WTC11 (cell line): ENCODE measurements around the gene HPSE2.

ENCODE experiments used
- CREB1 ChIP-seq: sonication (generic); formaldehyde crosslinking; IDR thresholded peaks from 2 replicates; pipeline ENCODE4 v1.8.0; 2023; ENCODE audit warnings: mild to moderate bottlenecking, missing genetic modification reagents
- ELF4 ChIP-seq: sonication (generic); formaldehyde crosslinking; IDR thresholded peaks from 2 replicates; pipeline ENCODE4 v1.8.1; 2022; ENCODE audit warnings: low read depth, mild to moderate bottlenecking, moderate library complexity, missing genetic modification reagents
- RELA ChIP-seq: sonication (generic); formaldehyde crosslinking; IDR thresholded peaks from 2 replicates; pipeline ENCODE4 v1.8.1; 2022; ENCODE audit warnings: missing genetic modification reagents, mild to moderate bottlenecking, borderline replicate concordance
- SP1 ChIP-seq: sonication (generic); formaldehyde crosslinking; conservative IDR thresholded peaks from 2 replicates; pipeline ENCODE4 v1.8.1; 2022; ENCODE audit warnings: missing genetic modification reagents
- TEAD1 ChIP-seq: sonication (generic); formaldehyde crosslinking; IDR thresholded peaks from 2 replicates; pipeline ENCODE4 v1.8.0; 2022; ENCODE audit warnings: mild to moderate bottlenecking, missing genetic modification reagents
- TF ChIP-seq, protein P1 (sequence below): fragments of 200-600 bp; IDR thresholded peaks from 2 replicates; pipeline ENCODE4 v1.8.0; 2022; ENCODE audit warnings: antibody characterized with exemption
- TF ChIP-seq, protein P2 (sequence below): sonication (generic); formaldehyde crosslinking; IDR thresholded peaks from 2 replicates; pipeline ENCODE4 v1.8.1; 2023; ENCODE audit warnings: mild to moderate bottlenecking, missing genetic modification reagents
- TF ChIP-seq, protein P3 (sequence below): sonication (generic); formaldehyde crosslinking; IDR thresholded peaks from 2 replicates; pipeline ENCODE4 v1.8.0; 2022; ENCODE audit warnings: mild to moderate bottlenecking, missing genetic modification reagents
- TF ChIP-seq, protein P4 (sequence below): sonication (generic); formaldehyde crosslinking; IDR thresholded peaks from 2 replicates; pipeline ENCODE4 v1.8.1; 2023; ENCODE audit warnings: mild to moderate bottlenecking, missing genetic modification reagents, moderate library complexity

DNA sequence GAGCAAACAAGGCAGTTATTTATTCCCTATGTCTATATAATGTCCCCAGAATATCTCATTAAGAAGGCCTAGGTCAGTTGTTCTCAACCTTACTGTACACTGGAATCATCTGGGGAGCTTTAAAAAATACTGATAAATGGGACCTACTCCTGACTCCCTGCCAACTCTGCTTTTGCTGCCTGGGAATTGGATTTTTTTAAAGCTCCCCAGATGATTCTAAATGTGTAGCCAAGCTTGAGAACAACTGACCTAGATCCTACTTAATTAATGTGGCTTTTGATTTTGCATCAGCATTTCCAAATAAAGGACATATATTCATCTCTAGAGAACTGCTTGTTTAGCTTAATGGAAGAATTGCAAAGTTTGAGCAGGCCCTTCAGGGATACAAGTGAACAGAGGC, 697.2 kb downstream of the HPSE2 start:
- TF ChIP-seq, protein P1, sequence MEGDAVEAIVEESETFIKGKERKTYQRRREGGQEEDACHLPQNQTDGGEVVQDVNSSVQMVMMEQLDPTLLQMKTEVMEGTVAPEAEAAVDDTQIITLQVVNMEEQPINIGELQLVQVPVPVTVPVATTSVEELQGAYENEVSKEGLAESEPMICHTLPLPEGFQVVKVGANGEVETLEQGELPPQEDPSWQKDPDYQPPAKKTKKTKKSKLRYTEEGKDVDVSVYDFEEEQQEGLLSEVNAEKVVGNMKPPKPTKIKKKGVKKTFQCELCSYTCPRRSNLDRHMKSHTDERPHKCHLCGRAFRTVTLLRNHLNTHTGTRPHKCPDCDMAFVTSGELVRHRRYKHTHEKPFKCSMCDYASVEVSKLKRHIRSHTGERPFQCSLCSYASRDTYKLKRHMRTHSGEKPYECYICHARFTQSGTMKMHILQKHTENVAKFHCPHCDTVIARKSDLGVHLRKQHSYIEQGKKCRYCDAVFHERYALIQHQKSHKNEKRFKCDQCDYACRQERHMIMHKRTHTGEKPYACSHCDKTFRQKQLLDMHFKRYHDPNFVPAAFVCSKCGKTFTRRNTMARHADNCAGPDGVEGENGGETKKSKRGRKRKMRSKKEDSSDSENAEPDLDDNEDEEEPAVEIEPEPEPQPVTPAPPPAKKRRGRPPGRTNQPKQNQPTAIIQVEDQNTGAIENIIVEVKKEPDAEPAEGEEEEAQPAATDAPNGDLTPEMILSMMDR = no peak
- TF ChIP-seq, protein P2, sequence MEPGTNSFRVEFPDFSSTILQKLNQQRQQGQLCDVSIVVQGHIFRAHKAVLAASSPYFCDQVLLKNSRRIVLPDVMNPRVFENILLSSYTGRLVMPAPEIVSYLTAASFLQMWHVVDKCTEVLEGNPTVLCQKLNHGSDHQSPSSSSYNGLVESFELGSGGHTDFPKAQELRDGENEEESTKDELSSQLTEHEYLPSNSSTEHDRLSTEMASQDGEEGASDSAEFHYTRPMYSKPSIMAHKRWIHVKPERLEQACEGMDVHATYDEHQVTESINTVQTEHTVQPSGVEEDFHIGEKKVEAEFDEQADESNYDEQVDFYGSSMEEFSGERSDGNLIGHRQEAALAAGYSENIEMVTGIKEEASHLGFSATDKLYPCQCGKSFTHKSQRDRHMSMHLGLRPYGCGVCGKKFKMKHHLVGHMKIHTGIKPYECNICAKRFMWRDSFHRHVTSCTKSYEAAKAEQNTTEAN (CRISPR knock-in tag) = no peak
- TF ChIP-seq ELF4 (CRISPR knock-in tag) (no peak), CREB1 (CRISPR knock-in tag) (no peak), RELA (CRISPR knock-in tag) (no peak), SP1 (no peak), TEAD1 (CRISPR knock-in tag) (no peak)
- TF ChIP-seq, protein P3, sequence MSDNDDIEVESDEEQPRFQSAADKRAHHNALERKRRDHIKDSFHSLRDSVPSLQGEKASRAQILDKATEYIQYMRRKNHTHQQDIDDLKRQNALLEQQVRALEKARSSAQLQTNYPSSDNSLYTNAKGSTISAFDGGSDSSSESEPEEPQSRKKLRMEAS = no peak
- TF ChIP-seq, protein P4, sequence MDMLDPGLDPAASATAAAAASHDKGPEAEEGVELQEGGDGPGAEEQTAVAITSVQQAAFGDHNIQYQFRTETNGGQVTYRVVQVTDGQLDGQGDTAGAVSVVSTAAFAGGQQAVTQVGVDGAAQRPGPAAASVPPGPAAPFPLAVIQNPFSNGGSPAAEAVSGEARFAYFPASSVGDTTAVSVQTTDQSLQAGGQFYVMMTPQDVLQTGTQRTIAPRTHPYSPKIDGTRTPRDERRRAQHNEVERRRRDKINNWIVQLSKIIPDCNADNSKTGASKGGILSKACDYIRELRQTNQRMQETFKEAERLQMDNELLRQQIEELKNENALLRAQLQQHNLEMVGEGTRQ (CRISPR knock-in tag) = no peak
